D341Med (cell line): Measurements from ENCODE around the gene ADSS1.
"Not testable (repeated sequence)": the region's sequence is repeated elsewhere in the genome, so short reads cannot be mapped to it uniquely, and the experiment has no call there.

ENCODE experiments used
- DNase-seq: peaks from one replicate; pipeline ENCODE4 v3.0.0; 2012; ENCODE audit warnings: low spot score

ADSS1 gene

GRCh38 chr14:104717646-104718045 lies 6.4 kb upstream of the ADSS1 start:
- DNase-seq, result no peak

- no peak for DNase-seq
Measured at GRCh38 chr14:104718147-104718546, 5.9 kb upstream of the ADSS1 start.

- no peak for DNase-seq
Measured at GRCh38 chr14:104718871-104719270, 5.2 kb upstream of the ADSS1 start.

GRCh38 chr14:104719343-104719742 lies 4.7 kb upstream of the ADSS1 start:
- DNase-seq, result no peak

GRCh38 chr14:104721505-104722431 lies 2.3 kb upstream of the ADSS1 start:
- no peak for DNase-seq

- no peak for DNase-seq
Measured at GRCh38 chr14:104722938-104723650, 935 bp upstream of the ADSS1 start.

- peak; percentile 55 for DNase-seq
Measured at GRCh38 chr14:104724407-104724980, 465 bp downstream of the ADSS1 start.

GRCh38 chr14:104724981-104725771 lies 1.1 kb downstream of the ADSS1 start:
- no peak for DNase-seq

- DNase-seq, result no peak
Measured at GRCh38 chr14:104725772-104726548, 1.9 kb downstream of the ADSS1 start.

- DNase-seq, result no peak
Measured at GRCh38 chr14:104726600-104727451, 2.8 kb downstream of the ADSS1 start.

- no peak for DNase-seq
Measured at GRCh38 chr14:104728631-104729030, 4.6 kb downstream of the ADSS1 start.

- not testable (repeated sequence) for DNase-seq
Measured at GRCh38 chr14:104729176-104729834, 5.3 kb downstream of the ADSS1 start.

- no peak for DNase-seq
Measured at GRCh38 chr14:104729835-104730181, 5.8 kb downstream of the ADSS1 start.

- no peak for DNase-seq
Measured at GRCh38 chr14:104730487-104730886, 6.5 kb downstream of the ADSS1 start.

GRCh38 chr14:104731320-104732294 lies 7.6 kb downstream of the ADSS1 start:
- DNase-seq, result no peak

- DNase-seq, result no peak
Measured at GRCh38 chr14:104732355-104732804, 8.4 kb downstream of the ADSS1 start.

GRCh38 chr14:104732931-104733681 lies 9.1 kb downstream of the ADSS1 start:
- DNase-seq, result no peak
